Measurements from ENCODE around the gene CFDP1. TPM values are rescaled to one million over a fixed set of nuclear protein-coding genes. Genes with fewer than 3 reads are reported as not detected.

Gene CFDP1
- total RNA-seq: 10 to 100 TPM; 25.2 to 33.6 TPM

- H3K27ac ChIP-seq: peak within 1 kb of the TSS; percentile 96 to 97
- no peaks in the 10 kb centered on the region for H3K36me3 ChIP-seq
- peak within 1 kb of the TSS; percentile 87 to 89 for H3K4me3 ChIP-seq
- H3K9me3 ChIP-seq: no peaks in the 10 kb centered on the region
- TF ChIP-seq, protein P1, sequence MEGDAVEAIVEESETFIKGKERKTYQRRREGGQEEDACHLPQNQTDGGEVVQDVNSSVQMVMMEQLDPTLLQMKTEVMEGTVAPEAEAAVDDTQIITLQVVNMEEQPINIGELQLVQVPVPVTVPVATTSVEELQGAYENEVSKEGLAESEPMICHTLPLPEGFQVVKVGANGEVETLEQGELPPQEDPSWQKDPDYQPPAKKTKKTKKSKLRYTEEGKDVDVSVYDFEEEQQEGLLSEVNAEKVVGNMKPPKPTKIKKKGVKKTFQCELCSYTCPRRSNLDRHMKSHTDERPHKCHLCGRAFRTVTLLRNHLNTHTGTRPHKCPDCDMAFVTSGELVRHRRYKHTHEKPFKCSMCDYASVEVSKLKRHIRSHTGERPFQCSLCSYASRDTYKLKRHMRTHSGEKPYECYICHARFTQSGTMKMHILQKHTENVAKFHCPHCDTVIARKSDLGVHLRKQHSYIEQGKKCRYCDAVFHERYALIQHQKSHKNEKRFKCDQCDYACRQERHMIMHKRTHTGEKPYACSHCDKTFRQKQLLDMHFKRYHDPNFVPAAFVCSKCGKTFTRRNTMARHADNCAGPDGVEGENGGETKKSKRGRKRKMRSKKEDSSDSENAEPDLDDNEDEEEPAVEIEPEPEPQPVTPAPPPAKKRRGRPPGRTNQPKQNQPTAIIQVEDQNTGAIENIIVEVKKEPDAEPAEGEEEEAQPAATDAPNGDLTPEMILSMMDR (IDR thresholded peaks at IDR 0.05): no peak
- H3K27me3 ChIP-seq: no peaks in the 10 kb centered on the region
- peaks cover 0 to 10% of the 10 kb centered on the region in 2 donors for H3K4me1 ChIP-seq
- peak; percentile 97 for DNase-seq (ENCODE audit: low spot score)
Observed at GRCh38 chr16:75432828-75433731, at the start of gene CFDP1. TSS of gene CFDP1 (minus strand) at chr16:75433503. CDS start at chr16:75433352, 151 bp downstream.

DNA sequence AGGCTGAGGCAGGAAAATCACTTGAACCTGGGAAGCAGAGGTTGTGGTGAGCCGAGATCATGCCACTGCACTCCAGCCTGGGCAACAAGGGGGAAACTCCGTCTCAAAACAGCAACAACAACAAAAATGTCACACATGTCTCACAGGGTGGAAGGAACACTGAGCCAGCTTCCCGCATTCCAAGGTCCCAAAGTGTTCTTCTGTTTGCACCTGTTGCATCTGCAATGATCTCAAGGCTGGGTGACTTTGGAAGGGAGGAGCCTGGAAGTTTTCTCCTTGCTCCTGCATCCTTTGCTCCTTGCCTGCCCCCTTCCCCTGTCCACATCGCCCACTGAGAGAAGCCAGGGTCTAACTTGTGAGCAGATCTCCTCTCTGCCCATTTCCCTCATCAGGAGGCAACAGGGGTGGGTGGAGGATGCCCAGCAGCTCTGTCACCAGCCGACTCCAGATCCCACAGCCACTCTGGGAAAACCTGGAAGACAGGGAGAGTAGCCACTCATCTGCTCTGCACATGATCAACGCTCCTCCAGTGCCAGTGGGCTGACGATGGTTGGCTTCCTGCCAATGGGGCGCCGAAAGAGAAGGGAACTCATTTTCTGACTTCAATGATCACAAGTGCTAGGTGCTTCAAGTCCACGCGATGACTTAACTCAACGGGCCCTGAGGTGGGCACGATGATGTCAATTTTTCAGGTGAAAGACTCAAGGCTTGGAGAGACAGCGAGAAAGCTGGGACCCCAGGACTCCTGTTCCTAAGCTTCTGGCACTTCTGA lies 49.3 kb upstream of the CFDP1 start:
- Histone ChIP-seq H3K36me3 (no peaks in the 10 kb centered on the region), H3K27me3 (no peaks in the 10 kb centered on the region), H3K9me3 (no peaks in the 10 kb centered on the region), H3K4me3 (no peak overlapping the region), H3K4me1 (no peaks in the 10 kb centered on the region), H3K27ac (no peak overlapping the region)
- TF ChIP-seq, protein P1 (IDR thresholded peaks at IDR 0.05): no peak
- no peak for DNase-seq (ENCODE audit: low spot score)

DNA sequence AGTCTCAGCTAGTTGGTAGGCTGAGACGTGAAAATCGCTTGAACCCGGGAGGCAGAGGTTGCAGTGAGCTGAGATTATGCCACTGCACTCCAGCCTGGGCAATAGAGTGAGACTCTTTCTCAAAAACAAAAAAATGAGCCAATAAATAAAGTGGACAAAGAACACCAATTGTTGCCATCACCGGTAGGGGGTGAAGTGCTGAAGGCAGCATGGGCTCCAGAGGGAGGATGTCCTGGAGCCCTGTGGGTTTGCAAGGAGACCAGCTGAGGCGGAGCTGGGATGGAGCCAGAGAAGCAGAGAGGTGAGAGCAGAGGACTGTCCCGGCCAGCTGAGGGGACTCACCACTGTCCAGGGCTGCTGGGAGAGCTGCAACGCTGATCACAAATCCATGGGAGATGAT lies 48.2 kb upstream of the CFDP1 start:
- Histone ChIP-seq H3K4me1 (no peaks in the 10 kb centered on the region), H3K36me3 (no peaks in the 10 kb centered on the region), H3K27ac (no peak overlapping the region), H3K27me3 (no peaks in the 10 kb centered on the region), H3K4me3 (no peak overlapping the region), H3K9me3 (no peaks in the 10 kb centered on the region)
- DNase-seq (ENCODE audit: low spot score): no peak
- TF ChIP-seq, protein P1 (IDR thresholded peaks at IDR 0.05): no peak

GRCh38 chr16:75479421-75479990 lies 46.2 kb upstream of the CFDP1 start:
- H3K27ac ChIP-seq: no peak overlapping the region
- H3K4me1 ChIP-seq: no peaks in the 10 kb centered on the region
- H3K27me3 ChIP-seq: no peaks in the 10 kb centered on the region
- TF ChIP-seq, protein P1 (IDR thresholded peaks at IDR 0.05): no peak
- no peaks in the 10 kb centered on the region for H3K9me3 ChIP-seq
- no peak overlapping the region for H3K4me3 ChIP-seq
- no peaks in the 10 kb centered on the region for H3K36me3 ChIP-seq
- no peak for DNase-seq (ENCODE audit: low spot score)

DNA sequence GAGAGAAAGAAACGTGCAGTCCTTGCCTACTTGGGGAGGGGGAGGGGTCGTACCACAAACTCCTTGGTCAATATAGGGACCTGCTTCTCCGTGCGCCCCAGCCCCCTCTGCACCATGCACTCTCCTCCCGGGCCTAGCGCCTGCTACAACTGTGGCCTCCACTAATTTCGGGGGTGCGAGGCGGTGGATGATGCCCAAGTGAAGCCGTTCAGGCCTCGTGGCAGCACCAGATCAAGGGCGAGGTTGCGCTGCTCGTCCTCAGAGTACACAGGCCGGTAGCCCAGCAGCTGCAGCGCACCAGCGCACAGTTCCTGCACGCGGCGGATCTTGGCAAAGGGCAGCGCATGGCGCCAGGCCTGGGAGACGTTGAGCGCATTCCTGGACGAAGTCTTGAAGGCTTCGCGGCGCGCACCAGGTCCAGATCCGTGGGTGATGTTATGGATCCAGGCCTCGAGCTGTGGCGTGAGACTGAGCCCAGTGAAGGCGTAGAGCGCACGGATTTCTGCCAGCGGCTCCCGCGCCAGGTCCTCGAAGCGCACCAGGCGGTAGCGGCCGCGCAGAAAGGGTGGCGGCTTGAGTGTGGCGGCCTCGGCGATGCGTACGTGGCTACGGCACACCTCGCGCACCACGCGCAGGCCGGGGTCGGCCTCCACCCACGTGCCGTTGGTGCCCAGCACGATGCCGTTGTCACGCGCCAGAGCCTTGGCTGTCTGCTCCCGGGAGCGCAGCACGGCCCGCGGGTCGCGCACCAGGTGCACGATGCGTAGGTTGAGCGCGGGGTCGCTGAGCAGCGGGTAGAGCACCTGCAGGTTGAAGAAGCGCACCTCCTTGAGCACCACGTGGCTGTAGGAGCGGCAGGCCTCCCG lies 45.4 kb upstream of the CFDP1 start:
- no peak for DNase-seq (ENCODE audit: low spot score)
- H3K27me3 ChIP-seq: no peaks in the 10 kb centered on the region
- TF ChIP-seq, protein P1 (IDR thresholded peaks at IDR 0.05): no peak
- H3K4me3 ChIP-seq: no peak overlapping the region
- no peak overlapping the region for H3K27ac ChIP-seq
- H3K9me3 ChIP-seq: no peaks in the 10 kb centered on the region
- H3K36me3 ChIP-seq: no peaks in the 10 kb centered on the region
- H3K4me1 ChIP-seq: no peaks in the 10 kb centered on the region
